Measurements from ENCODE around the gene TTC7B.

GRCh38 chr14:90604356-90604755, 211.9 kb downstream of the TTC7B start:
- no peak for TF ChIP-seq POLR2AphosphoS5 (IDR thresholded peaks at IDR 0.05; ENCODE audit: low read depth, low read length)
- no peak for TF ChIP-seq REST (IDR thresholded peaks at IDR 0.05; ENCODE audit: insufficient read depth in 1 of 2, low read depth in 2 of 2, low read length in 2 of 2)
- no peak for TF ChIP-seq TAF1 (IDR thresholded peaks at IDR 0.05; ENCODE audit: borderline replicate concordance, insufficient read depth, low read length)
- TF ChIP-seq SIN3A (IDR thresholded peaks at IDR 0.05; ENCODE audit: borderline replicate concordance, insufficient read depth, low read length), result no peak
- no peak for TF ChIP-seq FOXP2 (optimal IDR thresholded peaks at IDR 0.05; ENCODE audit: borderline replicate concordance, extremely low read depth, extremely low read length, insufficient read depth)
